ENCODE measurements around the gene GDF15. TPM values are rescaled to one million over a fixed set of nuclear protein-coding genes. Genes with fewer than 3 reads are reported as not detected.

GDF15 gene
- total and polyA plus RNA-seq, 3 donors from 2014 or later: 0.93 to 2.5 (median 1.0) TPM

- TF ChIP-seq CTCF (IDR thresholded peaks at IDR 0.05) (no peak), POLR2A (IDR thresholded peaks at IDR 0.05) (no peak)
- Histone ChIP-seq H3K27ac (peak overlapping the region; percentile 60 to 89), H3K9me3 (no peaks in the 10 kb centered on the region), H3K27me3 (no peaks in the 10 kb centered on the region), H3K4me1 (peaks cover 18% of the 10 kb centered on the region), H3K36me3 (ENCODE audit: low read depth, missing control alignments) (no peaks in the 10 kb centered on the region), H3K4me3 (no peak overlapping the region)
- no peak for DNase-seq
- intact Hi-C loops (cut with DNase I; ENCODE audit: low total_unique reads): no loop called here
- 73 to 74% methylated on average over 4 of the region's 4 CpGs for WGBS, 2 donors
Measured at GRCh38 chr19:18373407-18373891, 12.5 kb upstream of the GDF15 start.

GRCh38 chr19:18373892-18374629 lies 11.9 kb upstream of the GDF15 start:
- Histone ChIP-seq H3K27me3 (no peaks in the 10 kb centered on the region), H3K27ac (peak overlapping the region; percentile 60 to 89), H3K4me1 (peaks cover 18% of the 10 kb centered on the region), H3K4me3 (no peak overlapping the region), H3K9me3 (no peaks in the 10 kb centered on the region), H3K36me3 (ENCODE audit: low read depth, missing control alignments) (no peaks in the 10 kb centered on the region)
- peak; percentile 89 for DNase-seq
- WGBS, 2 donors: 42 to 44% methylated on average over 8 to 17 of the region's 17 CpGs
- intact Hi-C loops (cut with DNase I; ENCODE audit: low total_unique reads): no loop called here
- TF ChIP-seq CTCF (IDR thresholded peaks at IDR 0.05) (no peak), POLR2A (IDR thresholded peaks at IDR 0.05) (no peak)

- Histone ChIP-seq H3K4me3 (no peak overlapping the region), H3K9me3 (no peaks in the 10 kb centered on the region), H3K4me1 (peaks cover 22% of the 10 kb centered on the region), H3K27me3 (no peaks in the 10 kb centered on the region), H3K27ac (no peak overlapping the region), H3K36me3 (ENCODE audit: low read depth, missing control alignments) (no peaks in the 10 kb centered on the region)
- TF ChIP-seq CTCF (IDR thresholded peaks at IDR 0.05): no peak
- no peak for TF ChIP-seq POLR2A (IDR thresholded peaks at IDR 0.05)
- DNase-seq: no peak
- intact Hi-C loops (cut with DNase I; ENCODE audit: low total_unique reads): no loop called here
- 76 to 82% methylated on average over 6 of the region's 6 CpGs for WGBS, 2 donors
Measured at GRCh38 chr19:18377026-18377425, 8.9 kb upstream of the GDF15 start.

DNA sequence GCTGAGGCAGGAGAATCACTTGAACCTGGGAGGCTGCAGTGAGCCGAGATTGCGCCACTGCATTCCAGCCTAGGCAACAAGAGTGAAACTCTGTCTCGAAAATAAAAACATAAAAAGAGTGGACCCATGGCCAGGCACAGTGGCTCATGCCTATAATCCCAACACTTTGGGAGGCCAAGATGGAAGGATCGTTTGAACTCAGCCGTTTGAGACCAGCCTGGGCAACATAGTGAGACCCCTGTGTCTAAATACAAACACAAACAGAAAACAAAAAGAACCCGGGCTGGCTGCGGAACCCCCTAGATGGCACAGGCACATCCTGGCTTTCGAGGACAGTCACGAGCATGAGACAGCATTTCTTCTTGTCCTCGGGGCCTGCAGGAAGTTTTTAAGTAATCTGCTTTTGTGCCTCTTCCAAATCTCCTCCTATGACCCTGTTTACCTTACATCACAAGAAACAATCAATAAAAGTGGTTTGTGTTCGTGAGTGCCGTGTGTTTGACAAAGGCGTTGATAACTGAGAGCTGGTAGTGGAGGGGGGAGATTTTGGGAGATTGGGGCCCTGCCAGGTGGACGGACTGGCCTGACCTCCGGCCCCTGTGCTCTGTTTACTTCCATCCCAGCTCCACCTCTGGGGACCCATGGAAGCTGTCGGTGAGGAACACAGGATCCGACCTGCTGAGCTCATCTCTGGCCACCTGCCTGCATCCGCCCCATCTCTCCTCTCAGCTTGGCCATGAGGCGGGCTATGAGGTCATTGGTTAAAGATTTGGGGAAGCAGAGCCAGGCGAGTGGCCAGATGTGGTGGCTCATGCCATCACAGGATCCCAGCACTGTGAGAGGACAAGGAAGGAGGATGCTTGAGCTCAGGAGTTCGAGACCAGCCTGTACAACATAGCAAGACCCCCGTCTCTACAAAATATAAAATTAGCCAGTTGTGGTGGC lies 5.9 kb upstream of the GDF15 start:
- Histone ChIP-seq H3K9me3 (no peaks in the 10 kb centered on the region), H3K4me1 (peaks cover 5% of the 10 kb centered on the region), H3K4me3 (no peak overlapping the region), H3K27me3 (no peaks in the 10 kb centered on the region), H3K36me3 (ENCODE audit: low read depth, missing control alignments) (no peaks in the 10 kb centered on the region), H3K27ac (peak overlapping the region; percentile 20 to 82)
- intact Hi-C loops (cut with DNase I; ENCODE audit: low total_unique reads): no loop called here
- WGBS, 2 donors: 42 to 55% methylated on average over 20 to 22 of the region's 22 CpGs
- TF ChIP-seq CTCF (IDR thresholded peaks at IDR 0.05): no peak
- peak; percentile 89 for DNase-seq

Data from testis (tissue), 3 donors.